ENCODE data around the gene L3MBTL4. TPM values are rescaled to one million over a fixed set of nuclear protein-coding genes. Genes with fewer than 3 reads are reported as not detected.

The L3MBTL4 gene
- total RNA-seq, 1 donor from 2014 or later = 16.2 TPM

GRCh38 chr18:6405237-6406074 is 9.3 kb downstream of the L3MBTL4 start:
- intact Hi-C loops (cut with DNase I) = no loop called here
- Histone ChIP-seq H3K4me1 (no peaks in the 10 kb centered on the region), H3K27me3 (no peaks in the 10 kb centered on the region), H3K27ac (peak overlapping the region; percentile 9), H3K9me3 (no peaks in the 10 kb centered on the region), H3K36me3 (no peaks in the 10 kb centered on the region), H3K4me3 (no peak overlapping the region)
- DNase-seq (no peak), ATAC-seq (no peak)
- no peak for TF ChIP-seq CTCF (IDR thresholded peaks at IDR 0.05)

GRCh38 chr18:6404834-6405233 is 9.9 kb downstream of the L3MBTL4 start:
- Histone ChIP-seq H3K9me3 (no peaks in the 10 kb centered on the region), H3K4me3 (no peak overlapping the region), H3K27me3 (no peaks in the 10 kb centered on the region), H3K27ac (no peak overlapping the region), H3K4me1 (no peaks in the 10 kb centered on the region), H3K36me3 (no peaks in the 10 kb centered on the region)
- ATAC-seq (no peak), DNase-seq (no peak)
- no peak for TF ChIP-seq CTCF (IDR thresholded peaks at IDR 0.05)
- intact Hi-C loops (cut with DNase I) = no loop called here

- ATAC-seq (peak; percentile 50), DNase-seq (no peak)
- Histone ChIP-seq H3K36me3 (no peaks in the 10 kb centered on the region), H3K4me3 (no peak overlapping the region), H3K27ac (no peak overlapping the region), H3K9me3 (no peaks in the 10 kb centered on the region), H3K4me1 (no peaks in the 10 kb centered on the region), H3K27me3 (no peaks in the 10 kb centered on the region)
- TF ChIP-seq CTCF (IDR thresholded peaks at IDR 0.05) = no peak
- intact Hi-C loops (cut with DNase I) = no loop called here
These were observed 13.0 kb downstream of the L3MBTL4 start for GRCh38 chr18:6401687-6402086.

GRCh38 chr18:6399776-6400175 is 14.9 kb downstream of the L3MBTL4 start:
- H3K4me1 ChIP-seq = no peaks in the 10 kb centered on the region
- ATAC-seq (no peak), DNase-seq (no peak)
- intact Hi-C loops (cut with DNase I) = no loop called here
- H3K4me3 ChIP-seq = no peak overlapping the region
- no peak overlapping the region for H3K27ac ChIP-seq
- H3K9me3 ChIP-seq = no peaks in the 10 kb centered on the region
- H3K27me3 ChIP-seq = no peaks in the 10 kb centered on the region
- no peak for TF ChIP-seq CTCF (IDR thresholded peaks at IDR 0.05)
- no peaks in the 10 kb centered on the region for H3K36me3 ChIP-seq

GRCh38 chr18:6397931-6398566 is 16.7 kb downstream of the L3MBTL4 start:
- Histone ChIP-seq H3K36me3 (no peaks in the 10 kb centered on the region), H3K4me1 (no peaks in the 10 kb centered on the region), H3K27me3 (no peaks in the 10 kb centered on the region), H3K27ac (no peak overlapping the region), H3K9me3 (no peaks in the 10 kb centered on the region), H3K4me3 (no peak overlapping the region)
- intact Hi-C loops (cut with DNase I) = no loop called here
- TF ChIP-seq CTCF (IDR thresholded peaks at IDR 0.05) = no peak
- no peak for DNase-seq
- no peak for ATAC-seq
